NCI-H446 (cell line): ENCODE measurements around the gene CD19.
"Not testable (repeated sequence)": the region's sequence is repeated elsewhere in the genome, so short reads cannot be mapped to it uniquely, and the experiment has no call there.

Experiments
- DNase-seq, 2 experiments: peaks; one replicate each; lab custom pipeline; 2025; lab: John Stamatoyannopoulos, UW

Gene CD19

DNA sequence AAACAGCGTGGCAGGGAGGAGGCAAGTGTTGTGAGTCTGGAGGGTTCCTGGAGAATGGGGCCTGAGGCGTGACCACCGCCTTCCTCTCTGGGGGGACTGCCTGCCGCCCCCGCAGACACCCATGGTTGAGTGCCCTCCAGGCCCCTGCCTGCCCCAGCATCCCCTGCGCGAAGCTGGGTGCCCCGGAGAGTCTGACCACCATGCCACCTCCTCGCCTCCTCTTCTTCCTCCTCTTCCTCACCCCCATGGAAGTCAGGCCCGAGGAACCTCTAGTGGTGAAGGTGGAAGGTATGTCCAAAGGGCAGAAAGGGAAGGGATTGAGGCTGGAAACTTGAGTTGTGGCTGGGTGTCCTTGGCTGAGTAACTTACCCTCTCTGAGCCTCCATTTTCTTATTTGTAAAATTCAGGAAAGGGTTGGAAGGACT, at the start of gene CD19:
CD19 (plus strand) TSS at position 171 of the 425 bp plus-strand sequence; CDS start at position 201, 30 bp downstream.
- no peak for DNase-seq

DNA sequence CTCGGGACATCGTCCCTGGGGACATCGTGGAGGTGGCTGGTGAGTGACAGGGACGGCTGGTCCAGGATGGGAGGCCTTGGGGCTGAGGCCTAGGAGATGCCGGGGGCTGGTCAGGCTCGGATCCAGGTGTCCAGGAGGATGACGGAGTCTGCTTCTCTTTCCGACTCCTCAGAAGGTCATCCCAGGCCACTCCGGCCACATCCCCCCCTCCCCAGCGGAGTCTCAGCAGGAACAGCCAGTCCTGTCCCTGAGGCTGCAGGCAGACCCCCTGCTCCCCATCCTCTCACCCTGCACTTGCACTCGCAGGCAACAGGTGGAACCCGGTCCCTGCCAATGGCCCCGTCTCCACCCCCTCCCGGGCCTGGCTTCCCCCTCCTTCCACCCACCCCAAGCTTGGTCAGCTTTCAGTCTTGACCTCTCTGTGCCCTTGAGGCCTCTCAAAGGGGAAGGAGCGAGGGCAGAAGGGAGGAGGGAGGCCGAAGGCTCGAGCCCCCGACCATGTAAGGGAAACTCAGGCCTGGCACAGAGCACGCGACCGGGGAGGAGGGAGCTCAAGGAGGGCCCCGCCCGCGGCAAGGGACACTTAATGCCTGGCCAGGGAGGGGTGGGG, 49.1 kb upstream of the CD19 start:
- DNase-seq = no peak

DNA sequence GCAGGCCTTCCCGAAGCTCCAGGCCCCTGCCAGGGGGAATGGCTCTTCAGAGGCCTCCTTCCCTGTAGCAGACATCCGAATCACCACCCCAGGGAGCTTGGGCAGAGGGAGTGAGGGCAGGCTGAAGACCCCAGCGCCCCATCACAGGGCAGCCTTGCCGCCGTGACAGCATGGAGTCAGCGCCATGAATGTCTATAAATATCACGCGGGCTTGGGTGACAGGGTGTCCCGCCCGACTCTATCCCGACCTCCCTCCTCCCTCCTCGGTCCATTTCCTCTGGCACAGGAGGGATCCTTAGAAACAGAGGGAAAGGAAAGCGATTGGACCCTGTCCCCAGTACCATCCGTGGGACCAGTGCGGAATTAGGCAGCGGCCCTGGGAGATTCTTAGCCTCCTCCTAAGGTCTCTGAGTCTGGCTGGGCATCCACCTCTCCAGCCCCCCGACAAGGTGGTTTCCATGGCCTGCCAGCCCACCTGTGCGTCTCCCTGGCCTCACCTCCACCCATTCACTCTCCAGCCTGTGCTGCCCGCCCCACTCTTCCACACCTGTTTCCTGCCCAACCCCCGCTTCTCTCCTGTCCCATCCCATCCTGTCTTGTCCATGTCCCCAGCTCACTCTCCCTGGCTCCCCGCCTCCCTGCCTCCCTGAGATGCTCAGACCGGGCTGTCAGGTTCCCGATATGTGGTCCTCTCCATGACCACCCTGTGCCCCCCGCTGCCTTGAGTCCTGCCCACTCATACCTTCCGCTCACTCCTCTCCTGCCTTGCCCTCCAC, 48.4 kb upstream of the CD19 start:
- DNase-seq = no peak

- DNase-seq = no peak
These were observed 47.7 kb upstream of the CD19 start for GRCh38 chr16:28884045-28884444.

- DNase-seq = no peak
These were observed 44.8 kb upstream of the CD19 start for GRCh38 chr16:28886945-28887344.

- not testable (repeated sequence) for DNase-seq
These were observed 41.4 kb upstream of the CD19 start for GRCh38 chr16:28890355-28890754.

GRCh38 chr16:28891964-28892890, 39.5 kb upstream of the CD19 start:
- DNase-seq = no peak

- no peak for DNase-seq
These were observed 38.5 kb upstream of the CD19 start for GRCh38 chr16:28893291-28893690.

- no peak for DNase-seq
These were observed 36.2 kb upstream of the CD19 start for GRCh38 chr16:28895609-28896008.

DNA sequence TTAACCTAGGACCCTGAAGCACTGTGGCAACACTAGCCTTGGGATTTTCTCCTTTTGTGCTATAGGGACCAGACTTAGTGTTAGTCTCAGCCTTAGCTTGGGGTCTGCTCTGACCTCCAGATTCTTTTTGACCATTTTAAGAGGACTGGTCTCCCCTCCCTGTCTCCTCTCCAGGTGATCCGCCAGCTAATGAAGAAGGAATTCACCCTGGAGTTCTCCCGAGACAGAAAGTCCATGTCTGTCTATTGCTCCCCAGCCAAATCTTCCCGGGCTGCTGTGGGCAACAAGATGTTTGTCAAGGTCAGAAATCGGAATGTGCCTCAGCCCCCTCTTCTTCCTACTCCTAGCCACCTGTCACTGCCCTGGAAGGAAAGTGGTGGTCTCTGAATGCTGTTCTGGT, 33.9 kb upstream of the CD19 start:
- no peak for DNase-seq

DNA sequence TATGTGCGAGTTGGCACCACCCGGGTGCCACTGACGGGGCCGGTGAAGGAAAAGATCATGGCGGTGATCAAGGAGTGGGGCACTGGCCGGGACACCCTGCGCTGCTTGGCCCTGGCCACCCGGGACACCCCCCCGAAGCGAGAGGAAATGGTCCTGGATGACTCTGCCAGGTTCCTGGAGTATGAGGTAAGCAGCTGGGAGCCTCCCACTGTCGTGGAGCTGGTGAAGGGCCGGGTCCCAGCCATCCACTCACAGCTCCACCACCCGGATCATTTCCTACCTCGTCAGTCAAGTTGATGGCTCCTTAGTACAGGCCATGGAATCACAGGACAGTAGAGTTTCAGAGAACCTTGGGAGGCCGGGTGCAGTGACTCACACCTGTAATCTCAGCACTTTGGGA, 33.5 kb upstream of the CD19 start:
- no peak for DNase-seq

- DNase-seq = no peak
These were observed 32.8 kb upstream of the CD19 start for GRCh38 chr16:28898942-28899341.

- DNase-seq = no peak
These were observed 31.7 kb upstream of the CD19 start for GRCh38 chr16:28899882-28900590.

- no peak for DNase-seq
These were observed 31.2 kb upstream of the CD19 start for GRCh38 chr16:28900601-28901000.

DNA sequence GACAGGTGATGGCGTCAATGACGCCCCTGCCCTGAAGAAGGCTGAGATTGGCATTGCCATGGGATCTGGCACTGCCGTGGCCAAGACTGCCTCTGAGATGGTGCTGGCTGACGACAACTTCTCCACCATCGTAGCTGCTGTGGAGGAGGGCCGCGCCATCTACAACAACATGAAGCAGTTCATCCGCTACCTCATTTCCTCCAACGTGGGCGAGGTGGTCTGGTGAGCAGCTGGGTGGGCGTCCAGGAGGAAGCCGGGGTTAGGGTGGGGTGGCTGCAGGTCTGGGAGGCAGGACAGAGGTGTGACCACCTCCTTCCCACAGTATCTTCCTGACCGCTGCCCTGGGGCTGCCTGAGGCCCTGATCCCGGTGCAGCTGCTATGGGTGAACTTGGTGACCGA, 29.9 kb upstream of the CD19 start:
- no peak for DNase-seq

DNA sequence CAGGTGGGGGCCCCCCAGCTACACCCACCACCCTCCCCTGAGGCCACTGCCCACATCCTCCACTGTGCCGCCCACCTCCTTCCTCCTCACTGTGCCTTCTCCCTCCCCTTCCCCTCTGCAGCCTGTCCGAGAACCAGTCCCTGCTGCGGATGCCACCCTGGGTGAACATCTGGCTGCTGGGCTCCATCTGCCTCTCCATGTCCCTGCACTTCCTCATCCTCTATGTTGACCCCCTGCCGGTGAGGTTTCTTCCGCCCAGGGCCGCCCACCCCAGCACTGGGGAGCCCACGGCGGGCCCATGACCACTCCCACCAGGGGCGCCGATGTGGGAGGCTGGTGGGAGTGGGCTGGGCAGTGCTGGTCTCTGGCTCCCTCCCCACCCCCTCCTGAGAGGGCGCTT, 28.9 kb upstream of the CD19 start:
- DNase-seq = no peak

DNA sequence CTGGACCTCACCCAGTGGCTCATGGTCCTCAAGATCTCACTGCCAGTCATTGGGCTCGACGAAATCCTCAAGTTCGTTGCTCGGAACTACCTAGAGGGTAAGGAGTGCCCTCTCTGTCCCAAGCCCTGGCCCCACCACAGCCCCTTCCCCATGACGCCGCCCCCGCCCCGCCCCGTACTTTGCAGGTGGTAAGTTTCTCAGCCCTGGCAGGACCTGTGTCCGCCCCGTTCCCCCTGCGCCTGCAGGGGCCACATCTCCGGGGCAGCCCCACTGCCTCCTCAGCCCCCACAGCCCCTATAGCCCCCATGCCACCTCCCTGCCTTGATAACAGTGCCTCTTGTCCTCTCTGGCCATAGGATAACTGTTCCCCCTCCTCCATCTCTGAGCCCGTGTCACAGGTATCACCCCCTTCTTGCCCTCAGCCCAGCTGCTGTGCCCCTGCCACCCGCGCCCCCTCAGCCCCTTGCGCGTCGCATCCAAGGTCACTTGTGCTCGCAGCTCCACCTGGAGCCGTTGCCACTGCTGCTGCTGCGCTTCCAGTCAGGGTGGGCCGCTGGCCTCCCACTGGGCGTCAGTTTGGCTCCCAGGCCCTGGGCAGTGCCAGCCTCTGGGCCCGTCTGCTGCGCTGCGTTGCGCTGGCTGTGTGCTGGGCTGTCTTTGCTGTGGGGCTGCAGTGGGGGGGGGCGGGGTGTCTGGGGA, 28.3 kb upstream of the CD19 start:
- DNase-seq = no peak

DNA sequence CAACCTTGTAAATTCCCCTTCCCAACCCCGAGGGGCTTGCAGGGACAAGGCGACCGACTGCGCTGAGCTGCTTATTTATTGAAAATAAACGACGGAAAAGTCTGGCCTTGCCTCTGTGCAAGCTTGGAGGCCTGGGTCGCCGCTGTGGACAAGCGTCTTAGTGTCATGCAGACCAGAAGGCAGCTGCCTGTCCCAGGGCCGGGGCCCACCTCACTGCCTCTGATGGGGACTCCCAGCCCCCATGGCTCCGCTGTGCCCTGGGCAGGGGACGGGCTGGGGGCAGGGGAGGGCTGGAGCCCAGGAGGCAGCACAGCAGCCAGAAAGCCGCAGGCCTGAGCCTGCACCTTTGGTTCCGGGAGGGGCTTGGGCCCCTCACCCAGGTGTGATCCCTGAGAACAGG, 27.4 kb upstream of the CD19 start:
- DNase-seq = no peak

- no peak for DNase-seq
These were observed 26.9 kb upstream of the CD19 start for GRCh38 chr16:28904828-28905227.

DNA sequence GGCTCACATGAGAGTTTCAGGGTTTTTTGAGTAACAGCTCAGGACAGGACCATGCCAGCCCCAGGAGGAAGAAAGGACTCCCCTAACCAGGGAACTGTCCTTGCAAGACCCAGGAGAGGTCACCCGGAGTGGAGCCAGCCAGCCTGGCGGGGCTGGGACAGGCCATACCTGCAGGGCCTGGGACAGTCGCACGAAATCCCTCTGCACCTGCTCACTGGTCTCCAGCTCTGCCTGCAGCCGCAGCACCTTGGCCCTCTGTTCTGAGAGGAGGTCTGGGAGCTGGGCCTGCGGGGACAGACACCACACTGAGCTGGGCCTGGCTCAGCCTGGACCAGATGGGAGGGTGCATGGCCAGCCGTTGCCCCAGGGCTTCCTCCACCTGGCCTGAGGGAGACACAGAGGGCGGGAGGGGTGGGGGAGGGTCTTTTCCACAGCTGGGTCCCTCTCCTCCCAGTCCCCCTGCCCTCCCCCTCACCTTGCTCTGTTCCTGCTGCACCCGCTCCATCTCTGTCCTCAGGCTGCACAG, 26.5 kb upstream of the CD19 start:
- no peak for DNase-seq

DNA sequence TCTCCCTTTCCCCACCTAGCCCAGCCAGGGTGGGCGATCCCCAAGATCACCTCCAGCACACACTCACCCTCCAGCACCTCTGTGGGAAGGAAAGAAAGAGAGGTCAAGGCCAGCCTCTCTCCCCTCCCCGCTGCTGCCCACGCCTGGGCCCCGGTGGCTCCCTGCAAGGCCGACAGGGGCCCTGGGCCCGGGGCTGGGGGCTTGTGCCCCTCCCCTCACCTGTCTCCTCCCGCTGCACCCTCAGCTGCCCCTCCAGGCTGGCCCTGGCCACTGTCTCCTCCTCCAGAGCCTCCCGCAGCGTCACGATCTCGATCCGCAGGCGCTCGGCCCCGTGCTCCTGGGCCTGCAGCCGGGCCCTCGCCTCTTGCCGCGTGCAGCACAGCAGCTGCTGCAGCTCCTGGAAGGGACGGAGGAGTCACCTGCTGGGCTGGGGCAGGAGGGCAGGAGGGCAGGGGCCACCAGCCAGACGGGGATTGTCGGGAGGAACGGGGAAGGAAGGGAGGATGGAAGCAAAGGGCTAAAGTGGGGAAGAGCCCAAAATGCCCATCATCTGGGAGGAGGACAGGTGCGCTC, 25.9 kb upstream of the CD19 start:
- DNase-seq = no peak
